Stimulated activated CD4-positive, alpha-beta T cell treated with anti-CD3 and anti-CD28 coated beads, Interleukin-2, amount 100 ng/mL, for 24 hours (primary cell): ENCODE results near the gene TMEM244.
"Not testable (repeated sequence)": the region's sequence is repeated elsewhere in the genome, so short reads cannot be mapped to it uniquely, and the experiment has no call there.

Experiments used
- DNase-seq, 2 donors: peaks; one replicate each; pipeline ENCODE4 v3.0.0-alpha.2; 2020

The TMEM244 gene

GRCh38 chr6:129866256-129866655 is 5.1 kb upstream of the TMEM244 start:
- DNase-seq = no peak

- no peak for DNase-seq
These were observed 3.9 kb upstream of the TMEM244 start for GRCh38 chr6:129865013-129865412.

DNA sequence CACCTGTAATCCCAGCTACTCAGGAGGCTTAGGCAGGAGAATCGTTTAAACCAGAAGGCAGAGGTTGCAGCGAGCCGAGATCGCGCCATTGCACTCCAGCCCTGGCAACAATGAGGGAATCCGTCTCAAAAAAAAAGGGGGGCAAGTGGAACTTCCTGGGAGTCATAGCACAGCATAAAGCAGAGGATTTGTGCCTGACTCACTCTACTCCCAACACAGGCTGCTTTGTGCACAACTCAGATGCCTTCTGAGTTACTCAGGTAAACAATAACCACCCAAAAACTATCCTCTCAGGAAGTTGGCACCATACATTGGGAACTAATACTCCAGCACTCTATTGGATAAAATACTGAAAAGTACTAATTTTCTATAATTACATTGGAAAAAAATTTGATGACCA is 2.5 kb upstream of the TMEM244 start:
- no peak for DNase-seq

DNA sequence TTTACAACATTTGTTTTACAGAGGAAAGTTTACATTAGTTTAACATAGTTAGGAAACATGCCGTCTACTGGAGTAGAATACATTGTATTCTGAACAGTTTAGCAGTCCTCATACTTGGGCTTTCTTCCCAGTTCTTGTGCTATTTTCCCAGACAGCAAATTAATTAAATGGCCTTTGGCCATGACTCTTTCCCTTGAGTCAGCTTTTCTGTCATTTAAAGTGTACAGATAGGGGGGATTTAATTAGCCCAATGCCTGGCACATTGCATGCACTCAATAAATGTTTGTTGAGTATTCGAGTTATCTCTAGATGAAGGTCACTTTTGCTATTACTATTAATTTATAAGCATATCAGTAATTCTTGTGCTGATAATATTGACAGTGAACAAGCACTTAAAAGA is 1.6 kb downstream of the TMEM244 start:
- no peak for DNase-seq

GRCh38 chr6:129857838-129858237 is 3.3 kb downstream of the TMEM244 start:
- no peak for DNase-seq

DNA sequence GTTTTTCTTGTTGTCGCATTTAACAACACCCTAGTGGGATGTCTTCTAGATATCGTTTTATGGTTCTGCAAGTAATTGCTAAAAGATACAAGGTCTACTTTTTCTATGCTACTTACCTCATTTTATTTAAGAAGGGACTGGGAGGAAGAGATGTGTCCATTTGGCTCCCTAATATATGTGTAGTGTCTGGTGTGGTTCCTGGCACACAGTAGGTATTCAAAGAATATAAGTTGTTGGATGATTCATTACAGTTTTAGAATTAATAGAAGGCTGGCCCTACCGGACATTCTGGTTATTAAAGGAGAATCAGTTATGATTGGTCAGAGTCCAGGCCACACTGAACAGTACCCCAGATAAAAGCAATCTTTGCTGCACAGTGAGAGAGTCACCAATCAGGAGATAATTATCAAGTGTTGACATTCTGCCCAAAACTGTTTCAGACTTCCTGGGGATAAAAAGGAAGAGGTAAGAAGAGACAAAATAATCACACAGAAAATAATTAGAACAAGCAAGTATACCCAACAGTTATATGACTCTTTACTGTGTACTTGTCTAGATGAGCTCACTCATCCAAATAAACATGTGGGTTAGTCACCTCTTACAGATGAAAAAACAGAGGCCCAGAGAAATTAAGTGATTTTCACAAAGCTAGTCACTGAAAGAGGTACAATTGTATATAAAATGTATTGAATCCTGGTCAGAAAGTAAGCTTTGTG is 7.0 kb downstream of the TMEM244 start:
- no peak for DNase-seq

DNA sequence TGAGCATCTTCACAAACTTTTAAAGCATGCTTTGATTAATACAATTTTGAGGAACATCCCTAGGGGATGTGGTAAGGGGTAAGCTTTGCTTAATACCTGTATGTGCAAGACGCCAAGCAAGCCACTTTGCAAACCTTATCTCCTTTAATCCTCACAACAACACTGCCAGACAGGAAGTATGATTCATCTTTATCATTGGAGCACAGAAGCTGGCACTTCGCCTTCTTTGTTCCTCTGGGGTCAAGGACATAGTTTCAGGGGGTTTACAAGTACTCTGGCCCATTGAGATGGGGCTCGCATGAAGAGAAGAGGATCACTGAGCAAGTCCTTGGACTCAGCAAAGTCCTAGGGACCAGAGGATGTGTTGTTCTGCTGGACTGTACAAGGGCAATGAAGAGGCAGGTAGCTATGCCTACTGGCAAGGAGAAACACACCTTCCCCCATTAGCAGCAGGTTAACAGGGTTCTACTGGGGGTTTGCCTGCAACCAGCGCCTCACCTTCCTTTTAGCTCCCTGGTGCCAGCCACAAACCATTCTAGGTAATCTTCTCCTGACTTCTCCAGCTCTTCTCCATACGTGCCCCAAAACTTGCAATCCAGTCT is 8.8 kb downstream of the TMEM244 start:
- no peak for DNase-seq

DNA sequence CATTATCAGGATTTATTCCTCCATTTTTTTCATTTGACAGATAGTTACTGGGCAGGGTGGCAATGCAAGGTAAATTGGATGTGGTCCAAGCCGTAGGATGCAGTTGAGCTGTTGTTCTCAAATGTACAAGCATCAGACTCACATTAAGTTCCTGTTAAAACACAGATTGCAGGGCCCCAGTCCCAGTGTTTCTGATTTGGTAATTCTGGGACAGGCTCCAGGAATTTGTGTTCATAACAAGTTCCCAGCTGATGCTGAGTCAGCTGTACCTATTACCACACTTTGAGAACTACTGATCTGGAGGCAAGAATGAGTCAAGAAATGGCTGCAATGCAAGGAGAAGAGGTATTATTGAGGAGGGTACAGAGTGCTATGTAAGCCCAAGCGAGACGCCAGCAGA is 11.7 kb downstream of the TMEM244 start:
- DNase-seq = no peak

GRCh38 chr6:129846761-129847160 is 14.4 kb downstream of the TMEM244 start:
- DNase-seq = no peak

GRCh38 chr6:129845696-129846095 is 15.4 kb downstream of the TMEM244 start:
- DNase-seq = no peak

DNA sequence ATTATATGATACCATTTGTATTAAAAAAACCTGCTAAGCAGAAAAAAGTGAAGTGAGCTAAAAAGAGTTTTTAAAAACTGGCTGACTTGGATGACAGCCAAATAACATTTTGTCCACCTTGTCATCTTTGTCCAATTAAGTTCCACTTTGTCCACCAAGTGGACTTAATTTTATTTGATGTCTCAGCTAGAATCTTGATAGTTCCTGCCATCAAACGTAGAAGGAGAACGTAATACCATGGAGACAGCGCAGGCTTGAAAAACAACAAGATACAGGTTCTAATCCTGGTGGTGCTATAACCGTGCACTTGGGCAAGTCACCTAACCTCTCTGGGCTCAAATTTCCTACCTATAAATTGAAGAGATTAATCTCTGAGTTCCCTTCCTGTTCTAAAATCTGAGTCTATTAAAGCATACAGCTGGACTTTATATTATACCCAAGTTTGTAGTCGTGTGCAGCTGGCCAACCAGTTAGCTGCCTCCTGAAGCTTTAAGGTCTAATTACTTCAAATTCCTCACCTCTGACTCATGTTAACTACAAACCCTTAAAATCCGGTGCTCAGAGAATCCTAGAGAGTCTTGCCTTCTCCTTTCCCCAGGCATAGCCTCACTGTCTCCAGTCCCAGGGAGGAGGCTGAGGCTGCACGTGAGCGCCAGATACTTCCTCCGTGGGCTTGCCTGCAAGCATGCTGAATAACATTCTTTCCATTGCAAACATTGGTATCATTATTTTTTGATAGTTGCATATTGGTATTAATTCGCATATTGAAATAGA is 16.8 kb downstream of the TMEM244 start:
- no peak for DNase-seq

- DNase-seq = no peak
These were observed 17.5 kb downstream of the TMEM244 start for GRCh38 chr6:129843573-129843972.

DNA sequence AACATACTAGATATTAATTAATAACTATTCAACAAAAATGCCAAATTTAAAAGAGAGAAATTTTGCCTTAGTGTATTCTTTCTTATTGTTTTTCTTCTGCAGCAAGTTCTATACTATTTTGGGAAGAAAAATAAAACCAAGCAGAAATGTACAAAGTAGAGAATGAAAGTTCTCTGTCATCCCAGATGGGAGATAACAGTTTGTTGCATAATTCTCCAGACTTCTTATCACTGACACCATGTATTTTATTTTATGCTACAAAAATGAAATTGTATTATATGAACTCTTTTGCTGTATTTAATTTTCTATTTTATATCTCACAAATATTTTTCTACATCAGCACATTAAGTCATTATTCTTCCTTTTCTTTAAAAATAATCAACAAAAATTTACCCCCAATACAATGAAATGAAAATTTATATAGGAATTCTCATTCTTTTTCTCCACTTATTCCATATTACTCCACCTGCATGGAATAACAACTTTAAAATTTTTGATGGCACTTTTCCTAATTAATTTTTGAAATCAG is 18.2 kb downstream of the TMEM244 start:
- no peak for DNase-seq

- DNase-seq = no peak
These were observed 19.0 kb downstream of the TMEM244 start for GRCh38 chr6:129842137-129842536.

DNA sequence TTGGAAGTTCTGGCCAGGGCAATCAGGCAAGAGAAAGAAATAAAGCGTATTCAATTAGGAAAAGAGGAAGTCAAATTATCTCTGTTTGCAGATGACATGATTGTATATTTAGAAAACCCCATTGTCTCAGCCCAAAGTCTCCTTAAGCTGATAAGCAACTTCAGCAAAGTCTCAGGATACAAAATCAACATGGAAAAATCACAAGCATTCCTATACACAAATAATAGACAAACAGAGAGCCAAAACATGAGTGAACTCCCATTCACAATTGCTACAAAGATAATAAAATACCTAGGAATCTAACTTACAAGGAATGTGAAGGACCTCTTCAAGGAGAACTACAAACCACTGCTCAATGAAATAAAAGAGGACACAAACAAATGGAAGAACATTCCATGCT is 21.6 kb downstream of the TMEM244 start:
- not testable (repeated sequence) for DNase-seq

DNA sequence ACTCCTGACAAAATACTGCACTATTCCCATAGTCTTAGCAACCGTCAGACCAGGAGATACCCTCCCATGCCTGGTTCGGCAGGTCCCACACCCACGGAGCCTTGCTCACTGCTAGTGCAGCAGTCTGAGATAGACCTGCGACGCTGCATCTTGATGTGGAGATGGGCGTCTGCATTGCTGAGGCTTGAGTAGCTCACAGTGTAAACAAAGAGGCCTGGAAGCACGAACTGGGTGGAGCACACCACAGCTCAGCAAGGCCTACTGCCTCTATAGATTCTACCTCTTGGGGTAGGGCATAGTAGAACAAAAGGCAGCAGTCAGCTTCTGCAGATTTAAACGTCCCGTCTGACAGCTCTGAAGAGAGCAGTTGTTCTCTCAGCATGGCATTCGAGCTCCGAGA is 25.4 kb downstream of the TMEM244 start:
- no peak for DNase-seq

- no peak for DNase-seq
These were observed 28.8 kb downstream of the TMEM244 start for GRCh38 chr6:129832299-129832698.

DNA sequence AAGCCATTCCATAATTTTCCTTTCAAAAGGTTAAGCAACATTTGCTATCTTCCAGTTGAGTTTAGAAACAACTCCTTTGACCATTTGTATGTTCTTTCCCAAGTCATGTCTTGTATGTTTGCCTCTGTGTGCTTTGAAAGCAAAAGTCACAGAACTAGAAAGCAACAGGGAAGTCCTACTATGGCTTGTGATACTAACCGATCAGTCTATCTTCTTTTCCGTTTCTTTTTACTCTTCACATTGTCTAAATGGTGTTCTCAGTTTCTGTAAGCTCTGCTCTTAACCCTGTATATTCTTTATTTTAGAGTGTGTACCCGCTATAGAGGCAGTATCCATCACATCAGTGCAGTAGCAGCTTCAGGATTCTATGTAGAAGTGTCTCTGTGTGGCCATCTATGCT is 32.9 kb downstream of the TMEM244 start:
- no peak for DNase-seq

- no peak for DNase-seq
These were observed 42.9 kb downstream of the TMEM244 start for GRCh38 chr6:129818251-129818650.

- DNase-seq = no peak
These were observed 43.3 kb downstream of the TMEM244 start for GRCh38 chr6:129817821-129818220.

GRCh38 chr6:129817332-129817731 is 43.8 kb downstream of the TMEM244 start:
- no peak for DNase-seq

GRCh38 chr6:129812145-129812777 is 48.9 kb downstream of the TMEM244 start:
- DNase-seq = no peak

DNA sequence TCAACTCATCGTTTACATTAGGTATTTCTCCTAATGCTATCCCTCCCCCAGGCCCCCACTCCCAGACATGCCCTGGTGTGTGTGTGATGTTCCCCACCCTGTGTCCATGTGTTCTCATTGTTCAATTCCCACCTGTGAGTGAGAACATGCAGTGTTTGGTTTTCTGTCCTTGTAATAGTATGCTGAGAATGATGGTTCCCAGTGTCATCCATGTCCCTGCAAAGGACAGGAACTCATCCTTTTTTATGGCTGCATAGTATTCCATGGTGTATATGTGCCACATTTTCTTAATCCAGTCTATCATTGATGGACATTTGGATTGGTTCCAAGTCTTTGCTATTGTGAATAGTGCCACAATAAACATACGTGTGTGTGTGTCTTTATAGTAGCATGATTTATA is 54.0 kb downstream of the TMEM244 start:
- not testable (repeated sequence) for DNase-seq
